CD4-positive, alpha-beta T cell (primary cell): ENCODE measurements around the gene MPP4. TPM values are rescaled to one million over a fixed set of nuclear protein-coding genes. Genes with fewer than 3 reads are reported as not detected.

ENCODE experiments used
- ATAC-seq: fragments of 200-7000 bp; cut with Tn5 transposase; one replicate; pipeline ENCODE4 v1.10.0; 2022; ENCODE audit warnings: mild to moderate bottlenecking; ENCODE audit not compliant: poor library complexity
- CTCF ChIA-PET: fragments of 350-600 bp; sonication (Branson Sonifier 250); formaldehyde crosslinking; loops from one replicate; lab custom pipeline; 2021; ENCODE audit warnings: antibody characterized with exemption, inconsistent platforms; lab: Charles Lee
- POLR2A ChIA-PET: fragments of 350-600 bp; sonication (Branson Sonifier 250); formaldehyde crosslinking; loops from one replicate; lab custom pipeline; 2021; ENCODE audit warnings: antibody characterized with exemption, inconsistent platforms; lab: Charles Lee
- DNase-seq, 14 experiments: peaks; one replicate each; pipeline ENCODE4 v3.0.0-alpha.2; 2013 to 2020; ENCODE audit warnings: mixed read lengths in 2 of 14
- H3K27ac ChIP-seq, 2 donors: one replicate each; pipeline versions ENCODE4 v1.5.1 to v1.7.0; 2013; ENCODE audit warnings: low read length in 2 of 2, low read depth in 1 of 2, mild to moderate bottlenecking in 1 of 2
- H3K27me3 ChIP-seq, 2 experiments: 1 replicate in 1 of 2; 2 replicates in 1 of 2; pipeline versions ENCODE4 v1.6.1 to v1.7.0; 2013; ENCODE audit warnings: low read length in 2 of 2, control low read depth in 1 of 2, mild to moderate bottlenecking in 1 of 2, moderate library complexity in 1 of 2; ENCODE audit not compliant: insufficient read depth in 2 of 2, control insufficient read depth in 1 of 2
- H3K36me3 ChIP-seq: one replicate; pipeline ENCODE4 v1.6.1; 2013; ENCODE audit warnings: low read length, control low read depth; ENCODE audit not compliant: insufficient read depth
- H3K4me1 ChIP-seq: one replicate; pipeline ENCODE4 v1.6.1; 2013; ENCODE audit warnings: low read length, control low read depth; ENCODE audit not compliant: insufficient read depth
- H3K4me3 ChIP-seq: one replicate; pipeline ENCODE4 v1.5.1; 2013; ENCODE audit warnings: mild to moderate bottlenecking, low read length, moderate library complexity
- H3K9me3 ChIP-seq, 2 experiments: 1 replicate in 1 of 2; 2 replicates in 1 of 2; pipeline versions ENCODE4 v1.6.1 to v1.7.0; 2013; ENCODE audit warnings: low read length in 2 of 2, mild to moderate bottlenecking in 2 of 2, control low read depth in 1 of 2, moderate library complexity in 1 of 2; ENCODE audit not compliant: control insufficient read depth in 1 of 2, insufficient read depth in 1 of 2
- H3K27ac Mint-ChIP-seq: one replicate; pipeline ENCODE4 v1.8.0; 2020; ENCODE audit warnings: mixed read lengths
- H3K27me3 Mint-ChIP-seq: one replicate; pipeline ENCODE4 v1.8.0; 2021; ENCODE audit warnings: mixed read lengths
- H3K36me3 Mint-ChIP-seq: one replicate; pipeline ENCODE4 v1.8.0; 2021; ENCODE audit warnings: low read depth, mixed read lengths
- H3K4me1 Mint-ChIP-seq: one replicate; pipeline ENCODE4 v1.8.0; 2021; ENCODE audit warnings: low read depth, mixed read lengths
- H3K4me3 Mint-ChIP-seq: one replicate; pipeline ENCODE4 v1.8.0; 2020; ENCODE audit warnings: mild to moderate bottlenecking, mixed read lengths
- H3K9me3 Mint-ChIP-seq: one replicate; pipeline ENCODE4 v1.8.0; 2020; ENCODE audit warnings: mixed read lengths
- intact Hi-C, 2 experiments: fragments of 100-400 bp; cut with DNase I in 1 of 2; cut with micrococcal nuclease in 1 of 2; formaldehyde crosslinking; loops; one replicate each; pipeline versions ENCODE4 v1.15.1 to v1.9.0; 2023 to 2025; cut with DNase I, micrococcal nuclease
- total RNA-seq, 174 experiments: library from RNA in 2 of 174; stranded (reverse) in 2 of 174; gene quantifications; one replicate each; pipeline ENCODE4 v1.2.3 and lab custom pipeline; 2021 to 2026
- TF ChIP-seq, protein P1 (sequence below): fragments of 200-600 bp; IDR thresholded peaks from one replicate; pipeline ENCODE4 v1.8.0; 2022; ENCODE audit warnings: antibody characterized with exemption, mild to moderate bottlenecking

Gene MPP4
- total RNA-seq, 2 experiments from 2014 or later, result not detected

DNA sequence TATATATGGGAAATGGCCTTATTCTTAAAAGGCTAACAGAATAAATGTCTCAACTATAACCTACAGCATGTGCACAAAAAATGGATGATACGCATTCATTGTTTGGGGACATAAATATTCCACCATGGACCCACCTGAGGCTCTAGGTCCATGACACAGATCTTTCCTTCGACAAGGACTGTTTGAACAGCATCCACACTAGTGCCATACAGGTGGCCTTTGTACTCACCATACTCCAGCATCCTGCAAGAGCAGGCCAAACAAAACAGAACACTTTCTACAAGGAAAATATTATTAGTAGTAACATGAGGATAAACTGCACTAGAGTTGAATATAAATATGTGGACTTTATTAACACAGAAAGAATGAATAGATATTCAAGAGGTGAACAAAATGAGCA, 49.0 kb downstream of the MPP4 start:
- H3K4me3 ChIP-seq, result no peak overlapping the region
- peaks cover 0 to 4% of the 10 kb centered on the region in 2 experiments for H3K27me3 ChIP-seq
- H3K36me3 Mint-ChIP-seq, result no peaks in the 10 kb centered on the region
- DNase-seq (no peak), ATAC-seq (no peak)
- no peaks in the 10 kb centered on the region for H3K4me1 Mint-ChIP-seq
- intact Hi-C loops, result loop anchor here (10.0 kb wide), 1 partner anchor 415 kb away; no protein-coding TSS in a partner anchor
- ChIA-PET CTCF (no interaction called here), POLR2A (no interaction called here)
- H3K9me3 ChIP-seq, result no peaks in the 10 kb centered on the region
- no peak overlapping the region for H3K4me3 Mint-ChIP-seq
- no peak overlapping the region for H3K27ac ChIP-seq
- no peaks in the 10 kb centered on the region for H3K4me1 ChIP-seq
- TF ChIP-seq, protein P1, sequence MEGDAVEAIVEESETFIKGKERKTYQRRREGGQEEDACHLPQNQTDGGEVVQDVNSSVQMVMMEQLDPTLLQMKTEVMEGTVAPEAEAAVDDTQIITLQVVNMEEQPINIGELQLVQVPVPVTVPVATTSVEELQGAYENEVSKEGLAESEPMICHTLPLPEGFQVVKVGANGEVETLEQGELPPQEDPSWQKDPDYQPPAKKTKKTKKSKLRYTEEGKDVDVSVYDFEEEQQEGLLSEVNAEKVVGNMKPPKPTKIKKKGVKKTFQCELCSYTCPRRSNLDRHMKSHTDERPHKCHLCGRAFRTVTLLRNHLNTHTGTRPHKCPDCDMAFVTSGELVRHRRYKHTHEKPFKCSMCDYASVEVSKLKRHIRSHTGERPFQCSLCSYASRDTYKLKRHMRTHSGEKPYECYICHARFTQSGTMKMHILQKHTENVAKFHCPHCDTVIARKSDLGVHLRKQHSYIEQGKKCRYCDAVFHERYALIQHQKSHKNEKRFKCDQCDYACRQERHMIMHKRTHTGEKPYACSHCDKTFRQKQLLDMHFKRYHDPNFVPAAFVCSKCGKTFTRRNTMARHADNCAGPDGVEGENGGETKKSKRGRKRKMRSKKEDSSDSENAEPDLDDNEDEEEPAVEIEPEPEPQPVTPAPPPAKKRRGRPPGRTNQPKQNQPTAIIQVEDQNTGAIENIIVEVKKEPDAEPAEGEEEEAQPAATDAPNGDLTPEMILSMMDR, result no peak
- no peaks in the 10 kb centered on the region for H3K9me3 Mint-ChIP-seq
- H3K27ac Mint-ChIP-seq, result no peak overlapping the region
- peaks cover 13% of the 10 kb centered on the region for H3K27me3 Mint-ChIP-seq
- H3K36me3 ChIP-seq, result no peaks in the 10 kb centered on the region

DNA sequence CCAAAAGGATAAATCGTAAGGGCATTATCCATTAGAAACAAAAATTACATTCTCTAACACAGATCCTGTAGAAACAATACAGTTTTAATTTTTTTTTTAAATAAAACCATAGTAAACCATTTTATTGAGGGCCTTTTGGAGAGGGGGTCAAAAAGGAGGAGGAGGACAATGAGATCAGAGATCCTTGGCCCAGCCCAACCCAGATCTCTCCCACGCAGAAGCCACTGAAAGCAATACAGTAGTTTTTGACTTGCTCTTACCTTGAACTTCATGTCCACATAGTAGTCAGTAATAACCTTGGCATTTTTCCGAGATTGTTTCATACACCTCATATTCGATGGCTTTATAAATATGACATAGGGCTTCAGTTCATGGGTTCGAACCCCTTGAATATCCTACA, 51.0 kb downstream of the MPP4 start:
- POLR2A ChIA-PET, result no interaction called here
- no peaks in the 10 kb centered on the region for H3K9me3 ChIP-seq
- peaks cover 3% of the 10 kb centered on the region for H3K4me1 Mint-ChIP-seq
- H3K4me3 Mint-ChIP-seq, result no peak overlapping the region
- H3K27me3 ChIP-seq, result peaks cover 0 to 4% of the 10 kb centered on the region in 2 experiments
- intact Hi-C loops, result loop anchor here (10.0 kb wide), 1 partner anchor 413 kb away; no protein-coding TSS in a partner anchor
- CTCF ChIA-PET, result no interaction called here
- no peaks in the 10 kb centered on the region for H3K9me3 Mint-ChIP-seq
- H3K36me3 Mint-ChIP-seq, result peaks cover 4% of the 10 kb centered on the region
- TF ChIP-seq, protein P1, result no peak
- no peak overlapping the region for H3K27ac ChIP-seq
- H3K27ac Mint-ChIP-seq, result no peak overlapping the region
- no peak for ATAC-seq
- no peaks in the 10 kb centered on the region for H3K36me3 ChIP-seq
- H3K4me1 ChIP-seq, result peaks cover 6% of the 10 kb centered on the region
- H3K27me3 Mint-ChIP-seq, result peaks cover 7% of the 10 kb centered on the region
- H3K4me3 ChIP-seq, result no peak overlapping the region
- no peak for DNase-seq

DNA sequence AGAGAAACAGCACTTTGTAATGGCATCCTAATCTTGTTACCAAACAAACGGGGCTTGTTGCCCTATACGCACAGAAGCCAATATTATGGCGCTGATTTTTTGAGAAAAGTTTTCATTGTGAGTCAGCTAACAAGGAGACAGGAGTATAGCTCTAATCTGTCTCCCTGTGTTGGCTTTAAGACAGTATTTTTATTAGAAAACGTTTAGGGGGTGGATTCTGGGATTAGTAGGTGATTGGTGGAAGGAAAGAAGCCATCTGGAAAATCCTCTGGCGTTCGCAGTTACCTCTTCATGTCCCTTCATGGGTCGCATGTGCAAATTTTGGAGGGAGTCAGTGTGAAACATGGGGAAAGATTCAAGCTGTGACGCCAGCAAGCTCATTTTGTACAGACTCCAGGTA, 54.4 kb downstream of the MPP4 start:
- Histone ChIP-seq H3K27ac (no peak overlapping the region), H3K4me1 (peaks cover 9% of the 10 kb centered on the region), H3K27me3 (no peaks in the 10 kb centered on the region), H3K9me3 (no peaks in the 10 kb centered on the region), H3K36me3 (no peaks in the 10 kb centered on the region), H3K4me3 (no peak overlapping the region)
- intact Hi-C loops, result loop anchor here (5.0 to 10.0 kb wide), 4 partner anchors 138 to 409 kb away; partner anchors contain the start of genes ALS2 (in 1 of the 2), FZD7 (in 1 of the 2), STRADB (in 1 of the 2) and TRAK2 (in 1 of the 2)
- Mint-ChIP-seq H3K27ac (peak overlapping the region; percentile 96), H3K4me1 (peaks cover 10% of the 10 kb centered on the region), H3K27me3 (no peaks in the 10 kb centered on the region), H3K9me3 (no peaks in the 10 kb centered on the region), H3K36me3 (peaks cover 8% of the 10 kb centered on the region), H3K4me3 (peak overlapping the region; percentile 96)
- no peak for DNase-seq
- CTCF ChIA-PET, result no interaction called here
- no peak for ATAC-seq
- POLR2A ChIA-PET, result interaction anchor here (1.7 to 2.3 kb wide), 2 partner anchors 137 to 229 kb away, joined by 6 to 26 read pairs; partner anchors contain the start of gene ALS2
- TF ChIP-seq, protein P1, result no peak
